Muscle of arm (tissue), 12 donors: ENCODE results near the gene CYSTM1. TPM values are rescaled to one million over a fixed set of nuclear protein-coding genes. Genes with fewer than 3 reads are reported as not detected.

Experiments used
- DNase-seq: peaks from one replicate; pipeline ENCODE4 v3.0.0-alpha.2; 2013
- polyA plus RNA-seq, 12 donors: library from polyadenylated mRNA; unstranded; fragments of 120-200 nt; gene quantifications; one replicate each; pipeline ENCODE4 v1.2.1, GENCODE V29; 2013; ENCODE audit not compliant: insufficient read length in 12 of 12

The CYSTM1 gene
- polyA plus RNA-seq, 12 donors = 18.3 to 55.8 (median 31.0) TPM; not detected in 1

DNA sequence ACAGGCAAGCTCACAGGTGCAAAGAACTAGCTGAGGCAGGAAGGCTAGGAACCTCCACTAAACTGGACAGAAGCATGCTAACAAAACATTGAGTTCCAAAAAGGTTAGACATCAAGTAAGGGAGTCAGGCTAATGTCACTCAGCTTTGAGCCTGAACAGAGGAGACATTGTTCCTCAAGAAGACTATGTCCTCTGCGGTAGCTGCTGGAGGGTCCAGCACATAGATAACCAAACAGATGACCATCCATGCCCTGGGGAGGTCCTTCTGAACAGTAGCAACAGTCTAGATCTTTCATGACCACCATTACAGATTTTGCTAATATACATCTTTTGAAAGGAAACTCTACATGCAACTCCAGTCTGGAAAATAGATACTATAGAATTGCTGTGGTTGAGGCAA, 57.7 kb downstream of the CYSTM1 start:
- DNase-seq = no peak

DNA sequence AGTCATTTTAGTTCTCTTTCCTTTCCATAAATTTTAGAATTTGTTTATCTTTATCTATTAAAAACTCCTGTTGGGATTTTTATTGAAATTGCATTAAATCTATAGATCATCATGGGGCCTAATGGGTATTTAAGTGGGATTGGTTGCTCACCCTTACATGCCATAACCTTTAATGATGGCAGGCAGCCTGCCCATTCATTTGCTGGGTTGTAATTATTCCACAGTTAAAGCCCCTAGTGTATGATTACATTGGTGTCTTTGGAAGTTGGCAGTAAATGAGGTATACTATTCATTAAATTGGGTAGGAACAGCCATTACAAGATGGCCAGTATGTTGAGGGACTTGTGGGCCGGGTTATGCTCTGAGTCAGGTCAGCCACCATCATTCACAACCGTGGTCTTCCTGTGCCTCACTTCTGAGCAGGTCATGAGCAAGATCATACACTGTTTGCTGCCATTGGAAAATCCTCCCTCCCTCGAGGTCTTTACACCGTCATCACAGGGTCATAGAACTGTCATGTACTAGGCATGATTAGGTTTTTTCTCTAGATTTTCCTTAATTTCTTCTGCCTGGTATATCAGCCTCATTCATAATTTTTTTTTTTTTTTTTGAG, 59.5 kb downstream of the CYSTM1 start:
- DNase-seq = no peak

GRCh38 chr5:140235791-140236551, 61.0 kb downstream of the CYSTM1 start:
- DNase-seq = no peak

GRCh38 chr5:140236891-140237598, 62.1 kb downstream of the CYSTM1 start:
- DNase-seq = no peak

GRCh38 chr5:140238756-140239155, 63.8 kb downstream of the CYSTM1 start:
- no peak for DNase-seq

DNA sequence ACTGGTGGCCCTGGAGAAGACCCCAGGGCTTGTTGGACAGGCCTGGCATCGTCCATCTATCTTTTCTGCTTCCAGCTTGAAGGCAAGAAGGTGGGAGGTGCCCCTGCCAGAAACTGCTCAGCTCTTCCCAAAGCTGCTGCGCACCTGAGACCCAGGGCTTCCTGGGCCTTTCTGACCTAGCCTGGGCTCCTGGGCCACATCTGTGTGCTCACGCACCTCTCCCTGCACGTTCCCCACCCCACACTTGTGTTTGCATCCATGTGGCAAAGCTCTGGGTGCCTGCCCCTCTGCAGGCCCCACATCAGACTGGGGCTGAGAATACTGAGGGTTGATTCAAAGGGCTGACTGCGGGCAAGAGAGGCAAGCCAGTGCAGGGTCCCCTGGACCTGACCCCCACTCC, 64.5 kb downstream of the CYSTM1 start:
- DNase-seq = no peak

DNA sequence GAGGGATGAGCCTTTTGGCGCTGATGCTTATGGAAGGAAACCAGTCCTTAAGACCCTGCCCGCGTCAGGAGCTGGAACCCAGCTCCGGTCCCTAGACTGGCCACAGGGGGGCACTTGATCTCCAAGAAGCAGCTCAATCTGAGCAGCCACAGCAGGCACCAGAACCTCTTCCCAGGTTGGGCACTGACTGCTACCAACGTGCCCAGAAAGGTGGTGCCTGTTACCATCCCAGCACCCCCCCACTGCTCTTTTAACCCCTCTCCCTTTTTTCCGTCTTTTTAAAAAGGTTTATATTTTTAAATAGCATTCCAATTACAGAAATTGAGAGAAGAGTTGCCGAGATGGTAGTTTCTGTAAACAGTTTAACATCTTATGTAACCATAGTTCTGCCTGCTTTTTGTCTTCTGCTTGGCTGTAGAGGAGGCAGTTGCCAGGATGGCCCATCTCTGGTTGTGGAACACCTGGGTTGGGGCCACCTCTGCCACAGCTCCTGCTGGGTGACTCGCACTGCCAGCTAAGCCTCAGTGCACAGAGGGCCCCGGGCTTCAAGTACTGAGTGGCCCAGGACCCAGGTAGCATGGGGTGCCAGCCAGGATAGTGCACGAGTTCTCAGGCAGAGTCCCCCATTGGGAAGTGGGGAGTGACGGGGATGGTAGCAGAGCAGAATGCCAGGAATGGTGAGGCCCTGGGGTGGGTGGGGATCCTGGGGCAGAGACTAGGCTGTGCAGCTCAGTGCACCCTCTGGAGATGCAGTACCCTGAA, 65.1 kb downstream of the CYSTM1 start:
- DNase-seq = peak; percentile 35

GRCh38 chr5:140240987-140241706, 66.2 kb downstream of the CYSTM1 start:
- DNase-seq = peak; percentile 79

- no peak for DNase-seq
These were observed 67.1 kb downstream of the CYSTM1 start for GRCh38 chr5:140242099-140242498.

DNA sequence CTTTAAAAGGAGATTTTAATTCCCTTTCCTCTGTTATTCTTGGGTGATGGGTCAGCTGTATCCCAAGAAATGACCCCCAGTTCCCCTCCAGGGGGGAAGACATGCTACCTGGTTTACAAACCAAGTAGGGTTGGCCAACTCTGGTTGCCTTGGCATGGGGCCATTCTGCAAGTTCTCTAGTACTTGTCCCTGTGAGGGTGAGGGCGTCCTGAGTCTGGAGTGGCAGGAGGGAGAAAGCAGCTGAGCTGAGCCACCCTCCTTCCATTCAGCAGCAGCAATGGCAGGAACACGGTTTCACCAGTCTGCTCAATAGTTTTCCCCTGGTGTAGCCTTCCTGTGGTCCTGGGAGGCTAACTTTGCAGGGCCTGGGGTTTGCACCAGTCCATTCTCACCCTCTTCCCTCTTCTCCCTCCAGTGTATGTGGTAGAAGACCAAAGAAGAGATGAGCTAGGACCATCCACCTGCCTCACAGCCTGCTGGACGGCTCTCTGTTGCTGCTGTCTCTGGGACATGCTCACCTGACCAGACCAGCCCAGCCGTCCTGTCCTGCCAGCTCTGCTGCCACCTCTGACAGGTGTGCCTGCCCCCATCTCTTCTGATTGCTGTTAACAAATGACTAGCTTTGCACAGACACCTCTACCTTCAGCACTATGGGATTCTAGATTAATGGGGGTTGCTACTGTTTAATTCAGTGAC, 68.0 kb downstream of the CYSTM1 start:
- DNase-seq = no peak

DNA sequence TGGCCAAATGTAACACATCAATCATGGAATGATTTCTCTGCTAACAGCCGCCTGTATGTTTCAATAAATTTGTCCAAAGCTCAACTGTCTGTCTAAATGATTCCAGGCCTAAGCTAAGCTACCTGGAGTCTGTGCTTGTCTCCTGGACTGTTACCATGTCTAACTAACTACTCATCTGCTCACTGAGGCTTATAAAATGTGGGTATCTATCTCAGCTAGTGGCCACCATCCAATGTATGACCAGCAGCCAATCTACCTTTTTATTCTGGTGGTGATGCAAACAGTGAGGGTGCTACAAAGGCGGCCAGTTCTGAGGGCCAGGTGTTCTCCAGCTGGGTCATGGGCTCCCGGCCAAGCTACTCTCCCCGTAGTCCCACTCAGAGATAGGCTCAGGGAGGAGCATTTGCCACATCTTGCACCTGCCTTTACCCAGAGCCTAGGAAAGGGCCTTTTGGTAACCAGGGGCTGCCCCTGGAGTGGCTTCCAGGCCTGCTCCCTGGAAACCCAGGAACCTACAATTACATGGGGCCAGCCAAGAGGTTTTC, 68.8 kb downstream of the CYSTM1 start:
- DNase-seq = no peak

DNA sequence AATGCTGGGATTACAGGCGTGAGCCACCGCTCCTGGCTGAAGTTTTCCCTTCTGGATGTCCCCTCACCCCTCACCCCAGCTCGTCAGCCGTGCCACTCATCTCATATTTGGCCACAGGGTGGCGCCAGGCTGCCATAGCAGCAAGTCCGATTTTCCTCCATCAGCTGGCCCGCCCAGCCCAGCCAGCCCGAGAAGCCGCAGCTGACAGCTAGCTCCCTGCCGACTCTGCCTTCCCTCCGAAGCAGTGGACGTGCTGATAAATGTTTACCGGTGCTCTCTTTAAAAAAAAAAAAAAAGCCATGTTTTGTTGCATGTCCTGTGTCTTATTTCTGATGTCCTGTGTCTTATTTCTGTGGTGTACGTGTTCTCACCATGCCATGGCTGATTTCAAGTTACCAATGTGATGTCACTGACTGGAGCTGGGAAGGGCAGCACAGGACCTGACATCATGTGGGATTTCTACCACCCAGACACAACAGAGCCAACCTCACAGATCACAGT, 69.6 kb downstream of the CYSTM1 start:
- DNase-seq = peak; percentile 81

GRCh38 chr5:140245341-140245740, 70.4 kb downstream of the CYSTM1 start:
- DNase-seq = no peak

DNA sequence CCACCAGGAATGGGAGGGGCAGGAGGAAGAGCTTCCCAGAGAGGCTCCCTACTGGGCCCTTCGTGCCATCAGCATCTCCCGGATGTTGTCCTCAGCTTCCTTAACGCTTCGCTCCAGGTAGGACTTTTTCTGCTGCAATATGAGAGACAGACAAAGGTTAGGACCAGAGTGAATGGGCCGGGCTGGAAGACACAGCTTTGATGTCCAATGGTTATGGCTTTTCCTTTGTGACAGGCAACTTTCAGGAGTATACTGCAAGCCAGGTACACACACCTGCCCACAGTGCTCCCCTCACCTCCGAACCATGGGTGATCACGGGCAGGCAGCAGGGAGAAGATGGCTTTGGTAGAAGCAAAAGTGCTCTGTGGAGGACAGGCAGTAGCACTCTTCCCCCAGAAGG, 70.9 kb downstream of the CYSTM1 start:
- no peak for DNase-seq

GRCh38 chr5:140246378-140247122, 71.6 kb downstream of the CYSTM1 start:
- peak; percentile 65 for DNase-seq

GRCh38 chr5:140248414-140248813, 73.4 kb downstream of the CYSTM1 start:
- DNase-seq = no peak

DNA sequence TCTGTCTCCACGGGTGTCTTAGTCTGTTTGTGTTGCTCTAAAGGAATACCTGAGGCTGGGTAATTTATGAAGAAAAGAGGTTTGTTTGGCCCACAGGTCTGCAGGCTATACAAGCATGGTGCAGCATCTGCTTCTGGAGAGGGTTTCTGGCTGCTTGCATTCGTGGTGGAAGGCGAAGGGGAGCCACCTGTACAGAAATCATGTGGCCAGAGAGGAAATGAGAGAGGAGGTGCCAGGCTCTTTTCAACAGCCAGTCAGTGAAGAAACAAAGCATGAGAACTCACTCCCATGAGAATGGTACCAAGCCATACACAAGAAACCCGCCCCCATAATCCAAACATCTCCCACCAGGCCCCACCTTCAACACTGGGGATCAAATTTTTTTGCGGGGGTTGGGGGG, 74.5 kb downstream of the CYSTM1 start:
- DNase-seq = no peak

- no peak for DNase-seq
These were observed 75.4 kb downstream of the CYSTM1 start for GRCh38 chr5:140250386-140250785.

GRCh38 chr5:140251527-140251973, 76.6 kb downstream of the CYSTM1 start:
- no peak for DNase-seq
